T47D (cell line): ENCODE measurements around the gene HMBS.
"Not testable (repeated sequence)": the region's sequence is repeated elsewhere in the genome, so short reads cannot be mapped to it uniquely, and the experiment has no call there.

Source experiments
- DNase-seq, 2 experiments: peaks; one replicate each; pipeline versions ENCODE4 v3.0.0 to v3.0.0-alpha.2; 2011 to 2012; ENCODE audit warnings: low read depth in 1 of 2, low spot score in 1 of 2
- JUND ChIP-seq: IDR thresholded peaks from 2 replicates; pipeline ENCODE4 v1.6.1; 2012; ENCODE audit warnings: low read depth
- in situ Hi-C: cut with HindIII; loops from 2 replicates; pipeline ENCODE4 v1.10.0; 2016; ENCODE audit warnings: low sequenced_read_pairs, low pct_unique_long_range_greater_than_20kb

Gene HMBS

DNA sequence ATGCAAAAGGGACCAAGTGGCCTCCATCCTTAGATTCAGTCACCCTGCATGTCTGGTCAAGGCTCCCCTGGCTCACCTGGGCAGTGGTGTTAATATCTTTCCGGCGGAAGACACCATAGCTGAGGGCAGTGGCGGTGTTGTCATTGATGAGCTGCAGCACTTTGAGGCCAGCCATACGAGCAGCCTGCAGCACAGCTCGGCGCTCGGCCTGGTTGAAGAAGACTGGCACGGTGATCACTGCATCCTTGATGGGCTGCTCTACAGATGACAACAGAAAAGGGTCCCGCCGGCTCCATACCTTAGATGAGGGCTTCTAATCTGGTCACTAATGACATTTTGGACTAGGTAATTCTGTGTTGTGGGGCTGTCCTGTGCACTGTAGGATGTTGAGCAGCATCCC, 30.3 kb upstream of the HMBS start:
- in situ Hi-C loops: no loop called here
- no peak for DNase-seq
- no peak for TF ChIP-seq JUND

- no peak for TF ChIP-seq JUND
- peak; percentile 39 to 65 for DNase-seq
- in situ Hi-C loops: no loop called here
These were observed 28.8 kb upstream of the HMBS start for GRCh38 chr11:119055901-119056300.

DNA sequence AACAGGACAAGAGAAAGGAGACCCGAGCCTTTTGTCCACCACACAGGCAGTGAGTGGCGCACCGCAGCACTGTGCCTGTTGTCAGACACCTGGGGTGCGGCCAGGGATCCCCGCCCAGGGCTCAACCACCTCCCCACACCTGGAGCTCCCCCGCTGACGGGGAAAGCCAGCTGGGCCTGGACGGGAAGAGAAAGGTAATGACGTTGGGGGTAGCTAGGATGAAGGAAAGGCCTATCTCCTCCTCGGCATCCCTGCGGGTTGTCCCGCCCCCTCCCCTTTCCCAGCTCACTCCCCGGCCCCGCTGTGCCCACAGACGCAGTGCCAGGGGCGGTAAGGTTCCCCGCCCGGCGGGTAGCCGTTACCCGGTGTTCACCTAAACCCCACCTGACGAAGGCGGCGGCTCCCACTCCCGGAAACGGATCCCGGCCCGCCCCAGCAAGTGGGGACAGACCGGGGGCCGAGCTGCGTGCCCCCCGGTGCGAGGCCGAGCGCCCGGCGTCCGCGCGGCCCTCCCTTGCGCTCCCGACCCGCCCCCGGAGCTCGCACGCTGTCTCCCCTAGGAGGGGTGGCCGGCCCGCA, 28.2 kb upstream of the HMBS start:
- TF ChIP-seq JUND: no peak
- in situ Hi-C loops: no loop called here
- peak; percentile 49 to 56 for DNase-seq

DNA sequence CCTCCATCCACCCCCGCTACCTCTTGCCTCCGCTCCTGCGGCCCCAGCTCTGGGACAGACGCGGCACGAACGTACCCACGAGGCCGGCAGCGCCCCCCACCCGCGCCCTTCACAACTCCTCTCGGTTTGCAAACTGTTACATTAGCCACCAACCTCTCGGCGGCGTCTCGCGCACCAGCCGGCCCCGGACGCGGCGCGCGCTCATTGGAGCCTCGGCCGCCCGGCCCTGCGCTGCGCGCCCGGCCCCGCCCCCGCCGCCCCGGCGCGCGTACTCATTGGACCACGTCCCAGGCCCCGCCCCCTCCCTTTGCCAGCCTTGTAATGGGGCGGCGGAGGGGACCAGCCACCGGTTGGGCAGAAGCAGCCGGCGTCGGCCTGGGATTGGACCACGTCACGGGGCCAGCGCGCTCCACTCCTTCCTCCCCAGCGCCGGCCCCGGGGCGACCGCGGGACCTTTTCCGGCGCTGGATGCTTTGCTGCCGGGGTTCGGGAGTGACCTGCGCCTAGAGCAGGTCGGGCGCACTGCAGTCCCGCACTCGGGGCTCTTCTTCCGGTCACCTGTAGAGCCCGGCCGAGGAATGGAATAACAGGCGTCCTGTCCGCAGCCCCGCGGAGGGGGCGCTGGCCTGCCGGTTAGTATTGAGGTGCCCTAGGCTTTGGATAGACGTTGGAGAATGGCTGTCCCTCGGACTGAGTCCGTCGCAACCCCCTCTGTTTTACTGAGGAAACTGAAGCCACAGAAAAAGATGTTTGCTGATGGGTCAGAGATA, 27.5 kb upstream of the HMBS start, which contains the start of gene HYOU1:
Gene HYOU1, minus strand, starts transcription at position 206 of the 770 bp plus-strand sequence. CDS start 1,045 bp downstream, outside the sequence.
- peak; percentile 99 for DNase-seq
- in situ Hi-C loops: no loop called here
- TF ChIP-seq JUND: no peak; the same call in 1 of the 2 replicates

GRCh38 chr11:119059128-119059527, 25.6 kb upstream of the HMBS start:
- DNase-seq, in situ Hi-C loops: not testable (repeated sequence)

DNA sequence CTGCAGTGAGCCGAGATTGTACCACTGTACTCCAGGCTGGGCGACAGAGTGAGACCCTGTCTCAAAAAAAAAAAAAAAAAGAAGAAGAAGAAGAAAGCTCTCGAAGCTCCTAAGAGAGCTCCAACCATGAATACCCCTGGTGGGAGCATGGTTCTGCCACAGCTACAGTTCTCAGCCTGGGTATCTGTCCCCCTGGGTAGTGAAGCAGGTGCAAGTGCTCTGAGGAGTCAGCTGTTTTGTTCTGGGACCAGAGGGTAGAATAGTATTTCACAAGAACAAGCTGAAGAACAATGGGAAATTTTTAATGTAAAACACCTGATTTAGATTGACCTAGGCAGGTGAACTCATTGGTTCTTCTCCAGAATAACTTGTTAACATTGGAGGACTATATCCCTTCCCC, 23.4 kb upstream of the HMBS start:
- no peak for TF ChIP-seq JUND
- DNase-seq: no peak
- in situ Hi-C loops: no loop called here

- no peak for TF ChIP-seq JUND
- in situ Hi-C loops: no loop called here
- DNase-seq: no peak
These were observed 21.9 kb upstream of the HMBS start for GRCh38 chr11:119062779-119063178.

- in situ Hi-C loops: no loop called here
- TF ChIP-seq JUND: no peak
- DNase-seq: peak in 1 of 2 experiments; percentile 76
These were observed 19.3 kb upstream of the HMBS start for GRCh38 chr11:119065369-119065768.

GRCh38 chr11:119067371-119068222, 17.1 kb upstream of the HMBS start, which contains the start of gene VPS11:
VPS11 (plus strand) TSS chr11:119067818; CDS start chr11:119067824, 6 bp downstream.
- no peak for TF ChIP-seq JUND

DNA sequence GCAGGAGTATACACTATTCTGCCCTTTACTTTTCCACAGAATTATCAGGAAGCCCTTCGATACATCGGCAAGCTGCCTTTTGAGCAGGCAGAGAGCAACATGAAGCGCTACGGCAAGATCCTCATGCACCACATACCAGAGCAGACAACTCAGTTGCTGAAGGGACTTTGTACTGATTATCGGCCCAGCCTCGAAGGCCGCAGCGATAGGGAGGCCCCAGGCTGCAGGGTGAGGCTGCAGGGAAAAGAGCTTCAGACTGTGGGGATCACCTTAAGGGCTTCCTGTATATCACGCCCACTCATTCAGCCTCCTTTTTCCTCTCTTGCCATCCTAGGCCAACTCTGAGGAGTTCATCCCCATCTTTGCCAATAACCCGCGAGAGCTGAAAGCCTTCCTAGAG, 6.8 kb upstream of the HMBS start:
- in situ Hi-C loops: no loop called here
- DNase-seq: no peak
- no peak for TF ChIP-seq JUND

More at GRCh38 chr11:119067371-119068222, 17.1 kb upstream of the HMBS start, which contains the start of gene VPS11:
- peak; percentile 98 to 99 for DNase-seq
- in situ Hi-C loops: no loop called here

GRCh38 chr11:119078675-119079420, 5.8 kb upstream of the HMBS start:
- in situ Hi-C loops: no loop called here
- TF ChIP-seq JUND: no peak
- DNase-seq: no peak

DNA sequence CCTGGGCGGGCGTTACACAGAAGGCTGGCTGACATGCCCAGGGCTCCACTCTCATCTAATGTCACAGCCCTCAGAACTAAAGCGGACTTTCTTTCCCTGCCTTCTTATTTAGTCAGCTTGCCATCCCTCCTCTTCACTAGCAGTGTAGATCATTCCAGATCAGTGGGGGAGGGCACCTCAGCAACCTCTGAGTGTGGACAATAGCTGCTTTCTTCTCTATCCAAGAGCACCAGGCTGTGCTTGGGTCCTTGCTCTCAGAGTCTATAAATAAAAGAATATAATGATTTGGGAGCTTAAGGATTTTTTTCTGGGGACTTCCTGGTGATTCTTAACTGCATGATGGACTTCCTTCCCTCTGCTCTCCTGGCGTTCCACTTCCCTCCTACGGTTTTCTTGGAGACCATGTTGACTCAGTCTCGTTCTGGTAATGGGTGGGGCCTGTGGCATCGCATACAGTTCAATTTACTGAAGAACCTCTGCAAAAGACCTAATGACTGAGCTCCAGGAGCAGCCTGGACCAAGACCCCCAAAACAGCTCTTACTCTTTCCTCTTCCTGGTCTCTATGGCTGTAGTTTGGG, 2.9 kb upstream of the HMBS start:
- TF ChIP-seq JUND: no peak
- no peak for DNase-seq
- in situ Hi-C loops: no loop called here
